Stimulated activated CD4-positive, alpha-beta T cell treated with anti-CD3 and anti-CD28 coated beads, Interleukin-15, amount 100 ng/mL, for 1 hour (primary cell): ENCODE data around the gene BCAS4.
A peak's percentile ranks its signal among the peaks of the same experiment; 100 is the strongest.
"Not testable (repeated sequence)": the region's sequence is repeated elsewhere in the genome, so short reads cannot be mapped to it uniquely, and the experiment has no call there.

Source experiments
- DNase-seq, 2 donors: peaks; one replicate each; pipeline ENCODE4 v3.0.0-alpha.2; 2020; ENCODE audit warnings: low read depth in 1 of 2, low spot score in 1 of 2

Gene BCAS4

GRCh38 chr20:50771419-50772080, 23.3 kb upstream of the BCAS4 start:
- not testable (repeated sequence) for DNase-seq

- DNase-seq = no peak
These were observed 22.3 kb upstream of the BCAS4 start for GRCh38 chr20:50772420-50773185.

GRCh38 chr20:50774515-50774914, 20.3 kb upstream of the BCAS4 start:
- DNase-seq = no peak

DNA sequence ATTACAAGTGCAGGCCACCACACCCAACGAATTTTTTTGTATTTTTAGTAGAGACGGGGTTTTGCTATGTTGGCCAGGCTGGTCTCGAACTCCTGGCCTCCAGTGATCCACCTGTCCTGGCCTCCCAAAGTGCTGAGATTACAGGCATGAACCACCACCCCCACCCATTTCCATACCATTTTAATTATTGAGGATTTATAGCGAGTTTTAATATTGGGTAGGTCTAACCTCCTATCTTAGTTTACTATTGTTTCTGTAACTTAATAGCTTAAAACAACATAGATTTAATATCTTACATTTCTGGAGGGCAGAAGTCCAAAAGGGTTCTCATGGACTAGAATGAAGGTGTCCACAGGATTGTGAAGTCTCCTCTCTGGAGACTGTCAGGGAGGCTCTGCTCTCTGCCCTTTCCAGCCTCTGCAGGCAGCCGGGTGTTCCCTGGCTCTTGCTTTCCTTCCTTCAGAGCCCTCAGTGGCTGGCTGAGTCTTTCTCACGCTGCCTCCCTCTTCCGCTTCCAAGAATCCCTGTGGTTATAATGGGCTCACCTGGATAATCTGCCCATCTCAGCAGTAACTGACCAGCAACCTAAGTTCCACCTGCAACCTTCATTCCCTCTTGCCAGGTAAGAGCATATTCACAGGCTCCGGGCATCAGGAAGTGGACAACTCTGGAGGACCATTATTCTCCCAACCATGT, 18.6 kb upstream of the BCAS4 start:
- DNase-seq = no peak

GRCh38 chr20:50777373-50777772, 17.5 kb upstream of the BCAS4 start:
- DNase-seq = no peak

- not testable (repeated sequence) for DNase-seq
These were observed 15.9 kb upstream of the BCAS4 start for GRCh38 chr20:50778994-50779393.

GRCh38 chr20:50783390-50783789, 11.5 kb upstream of the BCAS4 start:
- no peak for DNase-seq

- DNase-seq = no peak
These were observed 11.0 kb upstream of the BCAS4 start for GRCh38 chr20:50783903-50784302.

DNA sequence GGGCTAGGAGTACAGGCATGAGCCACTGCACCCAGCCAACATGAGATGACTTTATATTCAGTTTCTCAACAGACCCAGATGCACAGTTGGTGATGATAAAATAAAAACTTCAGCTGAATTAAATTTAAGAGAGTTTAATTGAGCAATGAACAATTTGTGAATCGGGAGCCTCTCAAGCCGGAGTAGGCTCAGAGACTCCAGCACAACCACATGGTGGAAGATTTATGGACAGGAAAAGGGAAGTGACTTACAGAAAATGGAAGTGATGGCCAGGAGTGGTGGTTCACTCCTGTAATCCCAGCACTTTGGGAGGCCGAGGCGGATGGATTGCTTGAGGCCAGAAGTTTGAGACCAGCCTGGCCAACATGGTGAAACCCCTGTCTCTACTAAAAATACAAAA, 10.4 kb upstream of the BCAS4 start:
- DNase-seq = no peak

- DNase-seq = no peak
These were observed 8.2 kb upstream of the BCAS4 start for GRCh38 chr20:50786703-50787102.

- DNase-seq = no peak
These were observed 7.7 kb upstream of the BCAS4 start for GRCh38 chr20:50787181-50787580.

- DNase-seq = no peak
These were observed 6.5 kb upstream of the BCAS4 start for GRCh38 chr20:50788045-50788991.

GRCh38 chr20:50789968-50790650, 4.8 kb upstream of the BCAS4 start:
- DNase-seq = no peak

DNA sequence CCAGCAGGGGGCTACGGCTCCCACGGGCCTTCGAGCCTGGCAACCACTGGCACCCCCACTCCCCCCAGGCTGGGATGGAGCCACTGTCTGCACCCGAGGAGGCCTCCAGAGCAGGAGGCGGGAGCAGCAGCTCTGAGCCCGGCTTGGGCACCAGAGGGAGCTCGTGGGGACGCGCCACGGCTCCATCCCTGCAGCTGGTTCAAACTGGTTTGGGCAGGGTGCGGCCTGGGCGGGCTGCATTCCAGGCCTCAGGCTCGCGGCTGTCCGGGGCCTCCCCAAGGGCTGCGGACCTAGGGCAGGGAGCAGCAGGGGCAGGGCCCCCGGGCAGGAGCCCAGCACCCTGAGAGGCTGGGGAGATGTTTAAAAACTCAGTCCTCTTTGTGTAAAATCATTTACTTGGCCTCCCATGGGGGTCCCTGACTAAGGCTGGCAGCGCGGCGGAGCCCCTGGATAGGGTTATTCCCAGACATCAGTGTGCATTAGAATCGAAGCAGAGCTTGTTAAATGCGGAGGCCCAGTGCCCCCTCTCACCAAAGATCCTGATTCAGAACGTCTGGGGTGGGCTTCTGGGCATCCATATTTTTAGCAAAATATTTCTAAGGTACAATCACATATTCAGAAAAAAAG, 4.1 kb upstream of the BCAS4 start:
- DNase-seq = peak; percentile 60 to 72

GRCh38 chr20:50792708-50793574, 1.9 kb upstream of the BCAS4 start:
- DNase-seq = no peak

GRCh38 chr20:50793575-50794016, 1.3 kb upstream of the BCAS4 start:
- not testable (repeated sequence) for DNase-seq

GRCh38 chr20:50794181-50794845, 548 bp upstream of the BCAS4 start:
- DNase-seq = no peak

DNA sequence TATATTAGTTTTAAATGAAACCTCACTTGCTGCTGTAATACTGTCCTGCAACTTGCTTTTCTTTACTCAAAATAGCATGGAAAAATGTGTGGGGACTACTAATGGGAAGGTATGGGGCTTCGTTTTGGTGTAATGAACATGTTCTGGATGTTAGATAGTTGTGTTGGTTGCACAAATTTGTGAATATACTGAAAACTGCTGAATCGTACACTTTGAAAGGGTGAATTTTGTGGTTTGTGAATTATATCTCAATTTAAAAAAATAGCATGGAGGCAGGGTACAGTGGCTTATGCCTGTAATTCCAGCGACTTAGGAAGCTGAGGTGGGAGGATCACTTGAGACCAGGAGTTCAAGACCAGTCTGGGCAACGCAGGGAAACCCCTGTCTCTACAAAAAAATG, 2.3 kb downstream of the BCAS4 start:
- no peak for DNase-seq
